ENCODE results near the gene SERPINB6. TPM values are rescaled to one million over a fixed set of nuclear protein-coding genes. Genes with fewer than 3 reads are reported as not detected.

SERPINB6 gene
- 100 to 1,000 TPM in 3 of 4 donors, 10 to 100 TPM in 1; 84.9 to 266 (median 203) TPM for total RNA-seq

DNA sequence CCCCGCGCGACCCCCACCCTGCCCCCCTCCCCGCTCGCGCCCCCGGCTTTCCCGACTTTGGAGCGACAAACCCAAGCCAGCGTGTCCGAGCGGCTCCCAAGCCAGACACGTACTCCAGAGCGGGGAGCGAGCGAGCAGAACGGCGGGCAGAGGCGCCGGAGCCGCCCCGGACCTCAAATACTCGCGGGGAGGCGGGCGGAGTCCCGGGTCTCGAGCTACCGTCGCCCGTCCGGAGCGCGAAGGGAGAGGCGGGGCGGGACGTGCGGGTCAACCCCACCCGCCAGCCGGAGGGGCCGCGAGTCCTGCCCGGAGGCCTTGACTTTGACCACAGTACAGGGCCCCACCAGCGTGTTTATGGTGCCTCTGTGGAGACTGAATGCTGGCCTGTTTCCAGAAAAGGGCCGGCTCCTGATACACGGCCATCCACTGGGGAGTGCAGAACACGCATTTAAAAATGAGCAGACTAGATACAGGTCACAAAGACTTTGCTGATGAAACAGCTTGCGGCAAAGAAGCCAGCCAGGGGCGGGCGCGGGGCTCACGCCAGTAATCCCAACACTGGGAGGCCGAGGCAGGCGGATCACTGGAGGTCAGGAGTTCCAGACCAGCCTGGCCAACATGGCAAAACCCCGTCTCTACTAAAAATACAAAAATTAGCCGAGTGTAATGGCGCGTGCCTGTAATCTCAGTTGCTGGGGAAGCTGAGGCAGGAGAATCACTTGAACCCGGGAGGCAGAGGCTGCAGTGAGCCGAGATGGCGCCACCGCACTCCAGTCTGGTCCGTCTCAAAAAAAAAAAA is at the start of gene SERPINB6:
SERPINB6 (minus strand) TSS at position 148 of the 799 bp plus-strand sequence. CDS start 12,235 bp downstream, outside the sequence.
- H3K36me3 ChIP-seq: no peaks in the 10 kb centered on the region
- H3K4me1 ChIP-seq: no peaks in the 10 kb centered on the region
- no peaks in the 10 kb centered on the region for H3K9me3 ChIP-seq
- DNase-seq: peak; percentile 86 to 89
- peak in 1 of 2 donors; percentile 17 for TF ChIP-seq POLR2A (IDR thresholded peaks at IDR 0.05)
- TF ChIP-seq, protein P1, sequence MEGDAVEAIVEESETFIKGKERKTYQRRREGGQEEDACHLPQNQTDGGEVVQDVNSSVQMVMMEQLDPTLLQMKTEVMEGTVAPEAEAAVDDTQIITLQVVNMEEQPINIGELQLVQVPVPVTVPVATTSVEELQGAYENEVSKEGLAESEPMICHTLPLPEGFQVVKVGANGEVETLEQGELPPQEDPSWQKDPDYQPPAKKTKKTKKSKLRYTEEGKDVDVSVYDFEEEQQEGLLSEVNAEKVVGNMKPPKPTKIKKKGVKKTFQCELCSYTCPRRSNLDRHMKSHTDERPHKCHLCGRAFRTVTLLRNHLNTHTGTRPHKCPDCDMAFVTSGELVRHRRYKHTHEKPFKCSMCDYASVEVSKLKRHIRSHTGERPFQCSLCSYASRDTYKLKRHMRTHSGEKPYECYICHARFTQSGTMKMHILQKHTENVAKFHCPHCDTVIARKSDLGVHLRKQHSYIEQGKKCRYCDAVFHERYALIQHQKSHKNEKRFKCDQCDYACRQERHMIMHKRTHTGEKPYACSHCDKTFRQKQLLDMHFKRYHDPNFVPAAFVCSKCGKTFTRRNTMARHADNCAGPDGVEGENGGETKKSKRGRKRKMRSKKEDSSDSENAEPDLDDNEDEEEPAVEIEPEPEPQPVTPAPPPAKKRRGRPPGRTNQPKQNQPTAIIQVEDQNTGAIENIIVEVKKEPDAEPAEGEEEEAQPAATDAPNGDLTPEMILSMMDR (IDR thresholded peaks at IDR 0.05): no peak
- intact Hi-C loops (cut with DNase I; ENCODE audit: low total_unique reads): no loop called here
- no peaks in the 10 kb centered on the region for H3K27me3 ChIP-seq
- peak within 1 kb of the TSS; percentile 79 to 90 for H3K4me3 ChIP-seq
- H3K27ac ChIP-seq: peak within 1 kb of the TSS; percentile 99

DNA sequence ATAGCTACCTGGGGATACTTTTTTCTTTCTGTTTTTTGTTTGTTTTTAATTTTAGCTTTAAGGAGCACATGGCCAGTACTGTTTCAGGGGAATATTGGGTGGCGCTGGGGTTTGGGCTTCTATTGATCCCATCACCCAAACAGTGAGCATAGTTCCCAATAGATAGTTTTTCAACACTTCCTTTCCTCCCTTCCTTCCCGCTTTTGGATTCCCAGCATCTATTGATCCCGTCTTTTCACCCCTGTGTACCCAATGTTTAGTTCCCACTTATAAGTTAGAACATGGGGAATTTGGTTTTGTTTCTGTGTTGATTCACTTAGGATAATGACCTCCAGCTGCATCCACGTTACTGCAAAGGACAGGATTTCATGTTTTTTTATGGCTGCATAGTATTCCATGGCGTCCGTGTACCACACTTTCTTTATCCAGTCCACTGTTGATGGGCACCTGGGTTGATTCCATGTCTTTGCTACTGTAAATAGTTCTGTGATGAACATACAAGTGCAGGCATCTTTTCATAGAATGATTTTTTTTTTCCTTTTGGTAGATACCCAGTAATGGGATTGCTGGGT is 48.5 kb upstream of the SERPINB6 start:
- no peaks in the 10 kb centered on the region for H3K4me1 ChIP-seq
- DNase-seq: no peak
- no peaks in the 10 kb centered on the region for H3K9me3 ChIP-seq
- intact Hi-C loops (cut with DNase I; ENCODE audit: low total_unique reads): no loop called here
- no peak overlapping the region for H3K27ac ChIP-seq
- no peaks in the 10 kb centered on the region for H3K36me3 ChIP-seq
- H3K4me3 ChIP-seq: no peak overlapping the region
- TF ChIP-seq, protein P1 (IDR thresholded peaks at IDR 0.05): no peak
- no peaks in the 10 kb centered on the region for H3K27me3 ChIP-seq

DNA sequence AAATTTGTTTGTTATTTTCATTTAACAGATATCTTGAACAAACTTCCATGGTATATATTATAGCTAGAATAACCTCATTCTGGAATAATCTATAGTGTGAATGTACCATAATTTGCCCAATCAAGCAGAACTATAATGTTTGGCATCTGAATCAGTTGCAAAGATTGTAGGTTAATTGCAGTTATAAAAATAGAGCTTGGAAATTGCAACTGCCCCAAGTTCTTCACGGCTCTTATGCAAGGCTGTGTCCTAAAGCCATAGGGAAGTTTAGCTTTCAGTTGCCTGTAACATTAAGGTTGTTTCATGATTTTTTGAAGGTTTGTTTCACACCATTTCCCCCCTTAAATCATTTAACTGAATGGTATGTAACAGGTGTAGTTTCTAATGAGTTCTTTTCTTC is 47.7 kb upstream of the SERPINB6 start:
- Histone ChIP-seq H3K27me3 (no peaks in the 10 kb centered on the region), H3K9me3 (no peaks in the 10 kb centered on the region), H3K27ac (no peak overlapping the region), H3K4me1 (no peaks in the 10 kb centered on the region), H3K4me3 (no peak overlapping the region), H3K36me3 (no peaks in the 10 kb centered on the region)
- TF ChIP-seq POLR2A (IDR thresholded peaks at IDR 0.05): no peak
- TF ChIP-seq, protein P1 (IDR thresholded peaks at IDR 0.05): no peak
- intact Hi-C loops (cut with DNase I; ENCODE audit: low total_unique reads): no loop called here
- DNase-seq: no peak

DNA sequence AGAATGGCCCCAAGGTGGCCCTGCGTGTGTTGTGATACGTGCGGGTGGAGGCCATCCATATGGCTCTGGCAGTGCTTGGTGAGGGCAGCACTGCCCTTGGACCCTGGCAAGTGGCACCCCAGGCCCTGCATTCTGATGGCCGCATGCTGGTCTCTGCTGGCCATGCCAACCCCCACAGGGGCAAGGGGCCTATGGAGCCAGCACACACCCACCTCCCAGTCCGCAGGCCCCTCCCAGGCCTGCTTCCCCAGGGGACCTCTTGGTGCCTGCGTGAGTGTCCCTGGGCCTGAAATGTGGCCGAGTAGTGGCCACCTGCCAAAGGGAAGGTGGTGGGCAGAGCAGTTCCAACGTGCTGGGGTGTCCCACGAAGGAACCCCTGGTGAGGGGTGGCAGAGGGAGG is 45.9 kb upstream of the SERPINB6 start:
- no peak for TF ChIP-seq POLR2A (IDR thresholded peaks at IDR 0.05)
- TF ChIP-seq, protein P1 (IDR thresholded peaks at IDR 0.05): no peak
- H3K36me3 ChIP-seq: no peaks in the 10 kb centered on the region

More for the DNA sequence above, 45.9 kb upstream of the SERPINB6 start:
- DNase-seq: no peak
- no peaks in the 10 kb centered on the region for H3K27me3 ChIP-seq
- no peak overlapping the region for H3K4me3 ChIP-seq
- no peak overlapping the region for H3K27ac ChIP-seq
- H3K4me1 ChIP-seq: no peaks in the 10 kb centered on the region
- intact Hi-C loops (cut with DNase I; ENCODE audit: low total_unique reads): no loop called here
- H3K9me3 ChIP-seq: no peaks in the 10 kb centered on the region

Data from uterus (tissue), 4 donors.